Stomach (tissue), 4 donors: ENCODE measurements around the gene TDP1.

Experiments
- CTCF ChIP-seq, 7 experiments: fragments of 450-650 bp in 4 of 7; fragments of 200-600 bp in 3 of 7; sonication (generic) in 3 of 7; IDR thresholded peaks; one replicate each; pipeline ENCODE4 v1.5.1; 2016 to 2019; ENCODE audit warnings: antibody characterized with exemption in 7 of 7, control low read depth in 2 of 7, mild to moderate bottlenecking in 1 of 7
- POLR2A ChIP-seq, 4 donors: fragments of 450-650 bp; IDR thresholded peaks; one replicate each; pipeline ENCODE4 v1.6.1; 2016; ENCODE audit warnings: antibody characterized with exemption in 4 of 4, control low read depth in 2 of 4, mild to moderate bottlenecking in 1 of 4, moderate library complexity in 1 of 4
- POLR2AphosphoS5 ChIP-seq, 3 donors: sonication (generic); formaldehyde crosslinking; IDR thresholded peaks; one replicate each; pipeline ENCODE4 v1.6.1; 2016; ENCODE audit warnings: antibody characterized with exemption in 3 of 3

DNA sequence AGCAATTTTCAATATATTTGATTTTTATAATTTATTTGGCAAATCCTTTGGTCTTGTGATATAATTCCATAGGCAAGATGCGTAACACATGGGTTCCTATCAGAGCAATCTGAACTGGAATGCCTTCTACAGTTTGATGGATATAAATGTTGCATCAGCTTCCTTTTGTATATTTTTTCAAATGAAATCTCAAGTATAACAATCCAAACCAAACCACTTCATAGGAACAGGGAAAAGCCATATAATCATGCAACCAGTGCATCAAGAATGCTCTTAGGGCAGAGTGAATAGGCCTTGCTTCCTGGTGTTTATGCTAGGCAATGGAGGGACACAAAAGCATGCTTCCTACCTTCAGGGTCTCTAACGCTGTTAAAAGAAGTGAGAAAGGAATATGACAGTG lies 35.7 kb upstream of the TDP1 start:
- TF ChIP-seq CTCF (IDR thresholded peaks at IDR 0.05) (no peak), POLR2AphosphoS5 (IDR thresholded peaks at IDR 0.05) (no peak), POLR2A (IDR thresholded peaks at IDR 0.05) (no peak)
